CD8-positive, alpha-beta memory T cell (primary cell): ENCODE measurements around the gene ANOS1. TPM values are rescaled to one million over a fixed set of nuclear protein-coding genes. Genes with fewer than 3 reads are reported as not detected.

Experiments used
- CTCF ChIA-PET: fragments of 350-600 bp; sonication (Branson Sonifier 250); formaldehyde crosslinking; loops from one replicate; lab custom pipeline; 2021; ENCODE audit warnings: antibody characterized with exemption; lab: Charles Lee
- POLR2A ChIA-PET: fragments of 350-600 bp; sonication (Branson Sonifier 250); formaldehyde crosslinking; loops from one replicate; lab custom pipeline; 2021; ENCODE audit warnings: antibody characterized with exemption; lab: Charles Lee
- DNase-seq, 5 donors: peaks; one replicate each; pipeline versions ENCODE4 v3.0.0 to v3.0.0-alpha.2; 2020 to 2022; ENCODE audit warnings: mixed read lengths in 1 of 5
- H3K27ac ChIP-seq: one replicate; pipeline ENCODE4 v1.7.0; 2013; ENCODE audit warnings: low read depth, mild to moderate bottlenecking, low read length, moderate library complexity
- H3K27me3 ChIP-seq: 2 replicates; pipeline ENCODE4 v1.7.0; 2013; ENCODE audit warnings: low read length, mild to moderate bottlenecking; ENCODE audit not compliant: insufficient read depth, poor library complexity, severe bottlenecking
- H3K36me3 ChIP-seq: 2 replicates; pipeline ENCODE4 v1.7.0; 2013; ENCODE audit warnings: mild to moderate bottlenecking, low read length, moderate library complexity; ENCODE audit not compliant: insufficient read depth
- H3K4me1 ChIP-seq: 2 replicates; pipeline ENCODE4 v1.7.0; 2013; ENCODE audit warnings: mild to moderate bottlenecking, low read length, moderate library complexity; ENCODE audit not compliant: insufficient read depth
- H3K4me3 ChIP-seq: 2 replicates; pipeline ENCODE4 v1.7.0; 2013; ENCODE audit warnings: mild to moderate bottlenecking, low read length
- H3K9me3 ChIP-seq: 2 replicates; pipeline ENCODE4 v1.7.0; 2013; ENCODE audit warnings: mild to moderate bottlenecking, low read length
- H3K27ac Mint-ChIP-seq, 8 donors: one replicate each; pipeline ENCODE4 v1.8.0; 2020 to 2021; ENCODE audit warnings: mixed read lengths in 8 of 8, mild to moderate bottlenecking in 6 of 8, inconsistent platforms in 3 of 8, moderate library complexity in 3 of 8
- H3K27me3 Mint-ChIP-seq, 2 donors: one replicate each; pipeline ENCODE4 v1.8.0; 2020 to 2021; ENCODE audit warnings: mixed read lengths in 2 of 2, mild to moderate bottlenecking in 1 of 2, moderate library complexity in 1 of 2
- H3K36me3 Mint-ChIP-seq, 3 donors: one replicate each; pipeline ENCODE4 v1.8.0; 2020 to 2021; ENCODE audit warnings: mixed read lengths in 3 of 3, inconsistent platforms in 1 of 3, mild to moderate bottlenecking in 1 of 3
- H3K4me1 Mint-ChIP-seq, 3 donors: one replicate each; pipeline ENCODE4 v1.8.0; 2020 to 2021; ENCODE audit warnings: mixed read lengths in 3 of 3, inconsistent platforms in 1 of 3, mild to moderate bottlenecking in 1 of 3
- H3K4me3 Mint-ChIP-seq, 7 donors: one replicate each; pipeline ENCODE4 v1.8.0; 2020 to 2021; ENCODE audit warnings: mixed read lengths in 7 of 7, mild to moderate bottlenecking in 6 of 7, moderate library complexity in 4 of 7, inconsistent platforms in 2 of 7
- H3K9me3 Mint-ChIP-seq, 5 donors: one replicate each; pipeline ENCODE4 v1.8.0; 2020 to 2022; ENCODE audit warnings: mixed read lengths in 5 of 5, mild to moderate bottlenecking in 3 of 5, moderate library complexity in 2 of 5, inconsistent platforms in 1 of 5
- polyA plus RNA-seq: library from polyadenylated mRNA; unstranded; fragments of 300-500 nt; fragmentation: Illumina TruSeq; gene quantifications from one replicate; pipeline ENCODE4 v1.2.3, GENCODE V29; 2021
- total RNA-seq, 2 experiments: library from RNA; stranded (reverse); gene quantifications; one replicate each; pipeline ENCODE4 v1.2.3, GENCODE V29; 2021

The ANOS1 gene
- total and polyA plus RNA-seq, 3 experiments from 2014 or later = not detected

DNA sequence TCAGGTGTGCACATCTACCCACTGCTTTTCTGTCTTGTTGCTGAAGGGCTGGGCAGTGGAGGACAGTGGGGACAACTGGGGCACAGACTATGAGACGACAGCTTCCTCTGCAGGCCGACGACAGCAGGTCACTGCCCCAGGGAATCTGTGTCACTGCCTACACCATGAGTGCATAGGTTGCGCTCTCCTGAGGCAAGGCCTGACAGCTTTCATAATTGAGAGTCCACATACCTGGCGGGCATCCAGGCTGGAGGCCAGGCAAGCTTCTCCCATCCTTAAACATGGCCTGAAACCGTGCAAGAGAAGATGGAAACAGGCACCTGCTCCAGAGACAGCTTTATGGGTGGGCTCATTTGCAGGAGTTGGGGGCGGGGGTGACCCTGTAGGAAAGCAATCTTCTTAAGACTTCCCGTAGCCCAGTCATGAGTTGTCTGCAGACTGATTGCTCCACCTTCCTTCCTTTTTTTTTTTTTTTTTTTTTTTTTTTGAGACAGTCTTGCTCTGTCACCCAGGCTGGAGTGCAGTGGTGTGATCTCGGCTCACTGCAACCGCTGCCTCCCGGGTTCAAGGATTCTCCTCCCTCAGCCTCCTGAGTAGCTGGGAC, 2.9 kb downstream of the ANOS1 start:
- Histone ChIP-seq H3K4me1 (no peaks in the 10 kb centered on the region), H3K27ac (no peak overlapping the region), H3K4me3 (no peak overlapping the region), H3K36me3 (no peaks in the 10 kb centered on the region), H3K27me3 (no peaks in the 10 kb centered on the region), H3K9me3 (no peaks in the 10 kb centered on the region)
- Mint-ChIP-seq H3K4me3 (no peak overlapping the region), H3K36me3 (no peaks in the 10 kb centered on the region), H3K4me1 (peaks cover 0 to 7% (median 3%) of the 10 kb centered on the region in 3 donors), H3K9me3 (no peaks in the 10 kb centered on the region), H3K27me3 (peaks cover 21 to 33% of the 10 kb centered on the region in 2 donors), H3K27ac (no peak overlapping the region)
- no peak for DNase-seq
- CTCF ChIA-PET = no interaction called here
- POLR2A ChIA-PET = no interaction called here

DNA sequence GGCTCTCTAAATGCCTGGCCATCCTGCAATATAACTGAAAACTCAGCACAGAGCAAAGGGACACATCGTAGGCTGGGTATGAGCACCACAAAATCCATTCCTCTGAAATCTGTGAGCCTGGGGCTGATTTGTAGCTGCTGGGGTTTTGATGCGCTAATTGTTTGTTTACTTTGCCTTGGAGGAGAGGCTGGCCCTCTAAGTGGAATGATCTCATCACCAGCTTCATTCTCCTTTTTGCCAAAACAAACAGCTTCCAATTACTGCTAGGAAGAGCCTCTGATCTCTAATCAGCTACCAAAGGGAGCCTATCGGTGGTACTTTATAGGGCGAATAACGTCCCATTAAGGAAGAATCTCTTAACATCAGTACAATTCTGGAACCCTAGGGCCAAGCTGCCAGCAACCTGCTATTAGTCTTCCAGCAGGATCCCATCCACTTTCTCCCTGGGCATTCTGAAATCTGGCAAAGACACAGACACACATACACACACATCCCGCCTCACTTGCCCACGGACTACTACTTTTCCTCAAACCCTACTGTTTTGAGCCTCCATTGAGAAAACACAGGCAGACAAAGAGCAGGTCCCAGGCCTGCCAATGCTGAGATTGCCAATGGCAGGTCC, 5.8 kb downstream of the ANOS1 start:
- Mint-ChIP-seq H3K27me3 (peaks cover 19 to 24% of the 10 kb centered on the region in 2 donors), H3K36me3 (no peaks in the 10 kb centered on the region), H3K4me3 (no peak overlapping the region), H3K9me3 (no peaks in the 10 kb centered on the region), H3K27ac (no peak overlapping the region), H3K4me1 (no peaks in the 10 kb centered on the region)
- H3K27me3 ChIP-seq = no peaks in the 10 kb centered on the region
- no peak for DNase-seq
- CTCF ChIA-PET = no interaction called here
- no peak overlapping the region for H3K4me3 ChIP-seq
- no peaks in the 10 kb centered on the region for H3K36me3 ChIP-seq
- no peaks in the 10 kb centered on the region for H3K4me1 ChIP-seq
- no peaks in the 10 kb centered on the region for H3K9me3 ChIP-seq
- POLR2A ChIA-PET = no interaction called here
- no peak overlapping the region for H3K27ac ChIP-seq

- Mint-ChIP-seq H3K9me3 (no peaks in the 10 kb centered on the region), H3K27me3 (peaks cover 19 to 20% of the 10 kb centered on the region in 2 donors), H3K4me1 (no peaks in the 10 kb centered on the region), H3K36me3 (no peaks in the 10 kb centered on the region), H3K4me3 (no peak overlapping the region), H3K27ac (no peak overlapping the region)
- ChIA-PET POLR2A (no interaction called here), CTCF (interaction anchor here (1.3 kb wide), 1 partner anchor 8 kb away, joined by 3 read pairs; no protein-coding TSS in a partner anchor)
- H3K27me3 ChIP-seq = no peaks in the 10 kb centered on the region
- no peak for DNase-seq
- H3K9me3 ChIP-seq = no peaks in the 10 kb centered on the region
- no peaks in the 10 kb centered on the region for H3K4me1 ChIP-seq
- no peak overlapping the region for H3K4me3 ChIP-seq
- no peak overlapping the region for H3K27ac ChIP-seq
- H3K36me3 ChIP-seq = no peaks in the 10 kb centered on the region
These were observed 7.6 kb downstream of the ANOS1 start for GRCh38 chrX:8724300-8724699.

- Mint-ChIP-seq H3K27ac (no peak overlapping the region), H3K4me3 (no peak overlapping the region), H3K27me3 (peaks cover 12 to 13% of the 10 kb centered on the region in 2 donors), H3K36me3 (peaks cover 0 to 2% (median 0%) of the 10 kb centered on the region in 3 donors), H3K4me1 (no peaks in the 10 kb centered on the region), H3K9me3 (peaks cover 0 to 2% (median 0%) of the 10 kb centered on the region in 5 donors)
- ChIA-PET CTCF (no interaction called here), POLR2A (no interaction called here)
- Histone ChIP-seq H3K4me3 (no peak overlapping the region), H3K36me3 (no peaks in the 10 kb centered on the region), H3K27ac (no peak overlapping the region), H3K9me3 (no peaks in the 10 kb centered on the region), H3K4me1 (no peaks in the 10 kb centered on the region), H3K27me3 (no peaks in the 10 kb centered on the region)
- DNase-seq = no peak
These were observed 10.4 kb downstream of the ANOS1 start for GRCh38 chrX:8721536-8721935.

DNA sequence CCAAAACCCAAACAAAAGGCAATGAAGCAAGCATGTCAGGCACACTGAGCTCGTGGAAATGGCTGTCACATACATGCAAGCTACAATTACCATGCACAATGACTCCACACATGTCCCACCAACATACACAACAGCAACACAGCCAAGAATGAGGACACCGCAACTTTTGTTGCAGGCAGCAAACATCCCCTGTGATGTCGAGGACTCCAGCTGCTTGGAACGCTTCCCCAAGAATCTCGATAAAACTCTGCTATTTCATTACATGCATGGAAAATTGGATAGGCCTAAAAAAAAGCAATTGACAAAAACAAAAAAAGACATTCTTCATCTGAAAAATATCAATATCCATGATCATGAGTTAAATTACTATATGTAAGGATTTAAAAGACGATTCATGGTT, 11.8 kb downstream of the ANOS1 start:
- no peaks in the 10 kb centered on the region for H3K27me3 ChIP-seq
- H3K4me3 ChIP-seq = no peak overlapping the region
- Mint-ChIP-seq H3K4me1 (no peaks in the 10 kb centered on the region), H3K4me3 (no peak overlapping the region), H3K36me3 (peaks cover 0 to 2% (median 0%) of the 10 kb centered on the region in 3 donors), H3K27ac (no peak overlapping the region), H3K27me3 (peaks cover 11 to 13% of the 10 kb centered on the region in 2 donors), H3K9me3 (peaks cover 0 to 2% (median 0%) of the 10 kb centered on the region in 5 donors)
- H3K9me3 ChIP-seq = no peaks in the 10 kb centered on the region
- no peaks in the 10 kb centered on the region for H3K36me3 ChIP-seq
- no peaks in the 10 kb centered on the region for H3K4me1 ChIP-seq
- ChIA-PET CTCF (no interaction called here), POLR2A (no interaction called here)
- no peak overlapping the region for H3K27ac ChIP-seq
- no peak for DNase-seq

GRCh38 chrX:8717354-8717753, 14.6 kb downstream of the ANOS1 start:
- POLR2A ChIA-PET = no interaction called here
- no peak overlapping the region for H3K4me3 ChIP-seq
- no peaks in the 10 kb centered on the region for H3K27me3 ChIP-seq
- H3K4me1 ChIP-seq = no peaks in the 10 kb centered on the region
- Mint-ChIP-seq H3K27me3 (peaks cover 0 to 5% of the 10 kb centered on the region in 2 donors), H3K4me1 (no peaks in the 10 kb centered on the region), H3K4me3 (no peak overlapping the region), H3K36me3 (peaks cover 0 to 2% (median 0%) of the 10 kb centered on the region in 3 donors), H3K27ac (no peak overlapping the region), H3K9me3 (peaks cover 0 to 2% (median 0%) of the 10 kb centered on the region in 5 donors)
- H3K36me3 ChIP-seq = no peaks in the 10 kb centered on the region
- CTCF ChIA-PET = no interaction called here
- no peak overlapping the region for H3K27ac ChIP-seq
- H3K9me3 ChIP-seq = no peaks in the 10 kb centered on the region
- DNase-seq = no peak

DNA sequence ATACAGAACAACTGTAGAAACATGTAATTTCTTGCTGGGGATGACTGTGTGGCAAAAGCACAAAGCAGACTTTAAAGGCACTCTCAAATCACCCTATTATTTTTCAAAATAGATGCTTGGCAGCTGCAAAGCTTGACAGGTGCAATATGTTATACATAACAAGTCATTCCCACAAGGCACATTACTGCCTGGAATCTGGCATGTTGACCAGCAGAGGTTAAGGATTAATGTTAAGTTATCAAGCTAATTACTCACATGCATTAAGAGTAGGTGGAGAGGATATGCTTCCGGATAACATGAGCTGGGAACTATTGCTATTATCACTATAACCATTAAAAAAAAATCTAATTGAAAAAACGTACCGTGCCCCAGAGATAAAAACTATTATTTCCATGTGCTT, 17.8 kb downstream of the ANOS1 start:
- Mint-ChIP-seq H3K36me3 (peaks cover 0 to 2% (median 0%) of the 10 kb centered on the region in 3 donors), H3K4me3 (no peak overlapping the region)
- CTCF ChIA-PET = no interaction called here

DNA sequence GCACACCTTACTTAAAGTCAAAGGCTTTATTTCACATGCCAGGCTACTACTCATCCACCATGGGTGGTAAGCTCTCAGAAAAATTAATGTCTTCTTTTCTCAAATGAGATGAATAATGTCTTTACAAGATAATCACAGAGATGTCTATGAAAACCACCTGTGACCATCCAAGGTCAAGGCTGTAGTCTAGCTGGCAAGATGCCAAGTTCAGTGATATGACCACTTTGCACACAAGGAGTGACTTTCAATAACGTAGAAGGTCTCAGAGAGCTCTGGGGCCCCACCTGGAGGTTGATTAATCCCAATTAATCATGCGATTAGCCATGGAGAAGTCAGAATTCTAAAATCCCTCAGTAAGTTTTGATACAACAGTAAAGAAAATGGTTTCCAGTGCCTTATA, 20.5 kb downstream of the ANOS1 start:
- Histone ChIP-seq H3K4me1 (no peaks in the 10 kb centered on the region), H3K27ac (no peak overlapping the region), H3K9me3 (no peaks in the 10 kb centered on the region), H3K27me3 (no peaks in the 10 kb centered on the region), H3K4me3 (no peak overlapping the region), H3K36me3 (no peaks in the 10 kb centered on the region)
- POLR2A ChIA-PET = no interaction called here
- CTCF ChIA-PET = no interaction called here
- Mint-ChIP-seq H3K27me3 (peaks cover 3 to 4% of the 10 kb centered on the region in 2 donors), H3K27ac (peak overlapping the region in 1 of 8 donors; percentile 55), H3K36me3 (no peaks in the 10 kb centered on the region), H3K9me3 (peaks cover 0 to 14% (median 0%) of the 10 kb centered on the region in 5 donors), H3K4me3 (no peak overlapping the region), H3K4me1 (no peaks in the 10 kb centered on the region)
- no peak for DNase-seq

More for the DNA sequence above, 17.8 kb downstream of the ANOS1 start:
- DNase-seq = no peak
- no peaks in the 10 kb centered on the region for H3K36me3 ChIP-seq
- no peaks in the 10 kb centered on the region for H3K4me1 ChIP-seq
- Mint-ChIP-seq H3K9me3 (peaks cover 0 to 6% (median 0%) of the 10 kb centered on the region in 5 donors), H3K4me1 (no peaks in the 10 kb centered on the region), H3K27ac (no peak overlapping the region), H3K27me3 (peaks cover 0 to 5% of the 10 kb centered on the region in 2 donors)
- H3K9me3 ChIP-seq = no peaks in the 10 kb centered on the region
- no peak overlapping the region for H3K4me3 ChIP-seq
- POLR2A ChIA-PET = no interaction called here
- H3K27me3 ChIP-seq = no peaks in the 10 kb centered on the region
- H3K27ac ChIP-seq = no peak overlapping the region
